ENCODE data around the gene DENND2C.
A peak's percentile ranks its signal among the peaks of the same experiment; 100 is the strongest.

The DENND2C gene

GRCh38 chr1:114638910-114639309, 30.9 kb downstream of the DENND2C start:
- DNase-seq (ENCODE audit: low read depth): no peak
- no peak overlapping the region for H3K4me3 ChIP-seq (ENCODE audit: low read depth, low read length)
- TF ChIP-seq CTCF (conservative IDR thresholded peaks at IDR 0.05; ENCODE audit: low read depth, low read length): no peak

- no peak for TF ChIP-seq CTCF (conservative IDR thresholded peaks at IDR 0.05; ENCODE audit: low read depth, low read length)
- no peak overlapping the region for H3K4me3 ChIP-seq (ENCODE audit: low read depth, low read length)
- no peak for DNase-seq (ENCODE audit: low read depth)
Observed at GRCh38 chr1:114632427-114632826, 37.4 kb downstream of the DENND2C start.

GRCh38 chr1:114627107-114627506, 42.7 kb downstream of the DENND2C start:
- DNase-seq (ENCODE audit: low read depth): no peak
- no peak for TF ChIP-seq CTCF (conservative IDR thresholded peaks at IDR 0.05; ENCODE audit: low read depth, low read length)
- H3K4me3 ChIP-seq (ENCODE audit: low read depth, low read length): no peak overlapping the region

GRCh38 chr1:114623364-114623763, 46.5 kb downstream of the DENND2C start:
- H3K4me3 ChIP-seq (ENCODE audit: low read depth, low read length): no peak overlapping the region
- TF ChIP-seq CTCF (conservative IDR thresholded peaks at IDR 0.05; ENCODE audit: low read depth, low read length): no peak
- no peak for DNase-seq (ENCODE audit: low read depth)

- DNase-seq (ENCODE audit: low read depth): peak; percentile 2
- no peak overlapping the region for H3K4me3 ChIP-seq (ENCODE audit: low read depth, low read length)
- TF ChIP-seq CTCF (conservative IDR thresholded peaks at IDR 0.05; ENCODE audit: low read depth, low read length): no peak
Observed at GRCh38 chr1:114620419-114620818, 49.4 kb downstream of the DENND2C start.

- DNase-seq (ENCODE audit: low read depth): no peak
- H3K4me3 ChIP-seq (ENCODE audit: low read depth, low read length): no peak overlapping the region
- TF ChIP-seq CTCF (conservative IDR thresholded peaks at IDR 0.05; ENCODE audit: low read depth, low read length): no peak
Observed at GRCh38 chr1:114618606-114619005, 51.2 kb downstream of the DENND2C start.

GRCh38 chr1:114610546-114611245, 59.2 kb downstream of the DENND2C start:
- no peak overlapping the region for H3K4me3 ChIP-seq (ENCODE audit: low read depth, low read length)
- DNase-seq (ENCODE audit: low read depth): peak; percentile 55
- TF ChIP-seq CTCF (conservative IDR thresholded peaks at IDR 0.05; ENCODE audit: low read depth, low read length): no peak
